A549 (cell line): ENCODE measurements around the gene PNKP. TPM values are rescaled to one million over a fixed set of nuclear protein-coding genes. Genes with fewer than 3 reads are reported as not detected.

ENCODE experiments used
- ATAC-seq, 2 experiments: fragments of 200-7000 bp in 1 of 2; fragments of >200 bp in 1 of 2; cut with Nextera tagmentation in 1 of 2; cut with Tn5 transposase in 1 of 2; 3 replicates each; pipeline versions ENCODE4 v1.8.0 to v1.9.1; 2018 to 2020; ENCODE audit warnings: mild to moderate bottlenecking in 1 of 2, moderate library complexity in 1 of 2
- CTCF ChIA-PET: fragments of 300-600 bp; sonication (Branson Sonifier 250); formaldehyde crosslinking; extraction: SDS; loops from one replicate; lab custom pipeline; 2021; ENCODE audit warnings: antibody characterized with exemption, inconsistent platforms; lab: Yijun Ruan, JAX
- POLR2A ChIA-PET: fragments of 350-600 bp; formaldehyde crosslinking; extraction: SDS; loops from one replicate; lab custom pipeline; 2021; ENCODE audit warnings: antibody characterized with exemption, inconsistent platforms; lab: Yijun Ruan, JAX
- DNase-seq, 2 experiments: peaks; one replicate each; pipeline versions ENCODE4 v3.0.0 to v3.0.0-alpha.2; 2011 to 2016; ENCODE audit warnings: low read depth in 1 of 2, low spot score in 1 of 2
- FAIRE-seq: peaks from 2 replicates; lab custom pipeline; 2011; peaks lifted over from hg19 to GRCh38; lab: Jason Lieb, UNC
- H3K27ac ChIP-seq, 2 experiments: fragments of >200 bp; sonication (Bioruptor Twin); formaldehyde crosslinking; 3 replicates each; pipeline ENCODE4 v1.5.1; 2016 to 2017
- H3K4me1 ChIP-seq: fragments of >200 bp; sonication (Bioruptor Twin); formaldehyde crosslinking; 3 replicates; pipeline ENCODE4 v1.6.1; 2016
- H3K4me2 ChIP-seq: fragments of >200 bp; sonication (Bioruptor Twin); formaldehyde crosslinking; 3 replicates; pipeline ENCODE4 v1.6.1; 2016
- H3K4me3 ChIP-seq: fragments of >200 bp; sonication (Bioruptor Twin); formaldehyde crosslinking; 3 replicates; pipeline ENCODE4 v1.5.1; 2016
- H3K9me3 ChIP-seq: fragments of >200 bp; sonication (Bioruptor Twin); formaldehyde crosslinking; 3 replicates; pipeline ENCODE4 v1.6.1; 2016
- CBX8 ChIP-seq: fragments of 200-600 bp; sonication (generic); IDR thresholded peaks from 2 replicates; pipeline ENCODE4 v1.6.1; 2016
- CHD4 ChIP-seq: fragments of 200-600 bp; sonication (generic); IDR thresholded peaks from 2 replicates; pipeline ENCODE4 v1.6.1; 2016; ENCODE audit warnings: antibody characterized with exemption, mild to moderate bottlenecking, borderline replicate concordance
- FOSB ChIP-seq: fragments of 250-450 bp; sonication (Bioruptor Pico); IDR thresholded peaks from 2 replicates; pipeline ENCODE4 v1.5.0; 2020; ENCODE audit warnings: mild to moderate bottlenecking, moderate library complexity
- HDAC2 ChIP-seq: fragments of 200-600 bp; sonication (generic); IDR thresholded peaks from 2 replicates; pipeline ENCODE4 v1.6.1; 2016
- HOXB13 ChIP-seq: fragments of 250-450 bp; sonication (Bioruptor Pico); IDR thresholded peaks from 2 replicates; pipeline ENCODE4 v1.5.0; 2020; ENCODE audit warnings: low read depth, mild to moderate bottlenecking, moderate library complexity
- HOXB5 ChIP-seq: fragments of 250-450 bp; sonication (Bioruptor Pico); IDR thresholded peaks from 2 replicates; pipeline ENCODE4 v1.5.0; 2020; ENCODE audit warnings: mild to moderate bottlenecking, moderate library complexity
- MYC ChIP-seq: IDR thresholded peaks from 2 replicates; pipeline ENCODE4 v1.6.1; 2012; ENCODE audit warnings: mild to moderate bottlenecking, inconsistent platforms, low read length, improper control_type of control experiment, borderline replicate concordance
- NFE2L2 ChIP-seq: fragments of 150-350 bp; conservative IDR thresholded peaks from 2 replicates; pipeline ENCODE4 v1.6.1; 2014; ENCODE audit warnings: low read length
- NPAS2 ChIP-seq: fragments of 250-450 bp; sonication (Bioruptor Pico); IDR thresholded peaks from 2 replicates; pipeline ENCODE4 v1.8.0; 2022; ENCODE audit warnings: mild to moderate bottlenecking, moderate library complexity, borderline replicate concordance
- RFX5 ChIP-seq: fragments of 450-650 bp; IDR thresholded peaks from 2 replicates; pipeline ENCODE4 v1.7.1; 2014; ENCODE audit warnings: antibody characterized with exemption, mild to moderate bottlenecking, moderate library complexity
- SMC3 ChIP-seq: fragments of >200 bp; sonication (Bioruptor Twin); formaldehyde crosslinking; IDR thresholded peaks from 3 replicates; pipeline ENCODE4 v1.6.1; 2018; ENCODE audit warnings: inconsistent platforms
- SREBF2 ChIP-seq: fragments of 450-650 bp; IDR thresholded peaks from 2 replicates; pipeline ENCODE4 v1.6.1; 2014; ENCODE audit warnings: mild to moderate bottlenecking, moderate library complexity
- TFCP2L1 ChIP-seq: fragments of 250-450 bp; sonication (Bioruptor Pico); IDR thresholded peaks from 2 replicates; pipeline ENCODE4 v1.5.0; 2021; ENCODE audit warnings: mild to moderate bottlenecking
- WGBS: methylation state at CpG from one replicate; pipeline ENCODE4 v1.1.6; 2017; ENCODE audit errors: missing lambda C conversion rate; 5-methylcytosine and 5-hydroxymethylcytosine counted together
- polyA plus RNA-seq, 4 experiments: library from polyadenylated mRNA; depleted of rRNA in 3 of 4; stranded (reverse); fragments of >200 nt; fragmentation: RNase III in 1 of 4; extraction: RNeasy Plus Mini Kit Qiagen cat#74134 plus additional on column Dnase treatment in 1 of 4; gene quantifications; 2 replicates in 3 of 4; 3 replicates in 1 of 4; pipeline ENCODE4 v1.2.3, GENCODE V29; 2011 to 2017
- TF ChIP-seq, protein P1 (sequence below): fragments of >200 bp; sonication (Bioruptor Twin); formaldehyde crosslinking; IDR thresholded peaks from 3 replicates; pipeline ENCODE4 v1.6.1; 2016
- TF ChIP-seq, protein P2 (sequence below): IDR thresholded peaks from 2 replicates; pipeline ENCODE4 v1.6.1; 2012
- TF ChIP-seq, protein P3 (sequence below): fragments of 200-600 bp; sonication (generic); IDR thresholded peaks from 2 replicates; pipeline ENCODE4 v1.6.1; 2016; ENCODE audit warnings: antibody characterized with exemption, mild to moderate bottlenecking, moderate library complexity
- TF ChIP-seq, protein P4 (sequence below): fragments of >200 bp; sonication (Bioruptor Twin); formaldehyde crosslinking; IDR thresholded peaks from 3 replicates; pipeline ENCODE4 v1.5.1; 2016
- TF ChIP-seq, protein P5 (sequence below): fragments of 250-450 bp; sonication (Bioruptor Pico); IDR thresholded peaks from 2 replicates; pipeline ENCODE4 v1.5.0; 2020; ENCODE audit warnings: low read depth, mild to moderate bottlenecking, moderate library complexity

Gene PNKP
- polyA plus RNA-seq, 2 of the 4 experiments (the other 2 are of a cell fraction): 23.3 to 71.2 TPM

DNA sequence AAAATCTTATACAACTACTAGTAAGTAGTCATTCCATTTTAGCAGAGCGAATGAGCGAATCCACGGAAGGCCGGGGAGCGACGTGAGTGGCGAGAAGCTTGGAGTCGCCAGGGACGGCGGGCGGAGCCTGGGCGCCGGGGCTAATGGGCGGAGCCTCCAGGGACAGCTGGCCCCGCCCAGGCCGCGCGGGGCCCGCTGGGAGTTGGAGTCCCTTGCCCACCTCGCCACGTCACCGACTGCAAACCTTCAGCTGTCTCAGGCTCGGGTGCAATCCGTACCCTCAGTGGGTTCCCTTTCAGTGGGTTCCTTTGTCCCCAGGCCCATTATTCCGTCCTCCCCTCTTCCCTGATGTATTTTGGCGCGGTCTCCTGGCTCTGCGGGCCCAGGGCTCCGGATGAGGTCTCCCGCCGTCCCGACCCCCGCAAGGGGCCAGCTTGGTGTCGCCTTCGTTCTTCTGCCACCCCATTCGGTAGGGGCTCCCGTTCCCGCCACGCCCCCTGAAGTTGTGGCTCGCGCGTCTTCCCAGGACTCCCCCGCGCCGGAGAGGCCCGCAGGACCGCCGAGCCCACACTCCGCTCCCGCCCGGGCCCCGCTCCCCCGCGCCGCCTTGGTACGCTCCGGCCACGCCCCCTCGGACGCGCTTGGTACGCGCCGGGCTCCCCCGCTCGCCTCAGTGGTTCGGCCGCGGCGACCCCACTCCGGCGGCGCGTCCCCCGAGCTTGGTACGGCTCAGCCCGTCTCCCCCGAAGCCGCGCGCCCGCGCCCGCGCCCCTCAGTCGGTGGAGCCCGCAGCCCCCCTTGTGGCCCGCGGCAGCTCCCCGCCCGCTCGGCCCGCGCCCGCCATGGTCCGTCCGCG, 16.7 kb downstream of the PNKP start, which contains the start of gene PTOV1 (continued):
- no peak for TF ChIP-seq SMC3
- TF ChIP-seq, all 56 proteins: peak for 13

DNA sequence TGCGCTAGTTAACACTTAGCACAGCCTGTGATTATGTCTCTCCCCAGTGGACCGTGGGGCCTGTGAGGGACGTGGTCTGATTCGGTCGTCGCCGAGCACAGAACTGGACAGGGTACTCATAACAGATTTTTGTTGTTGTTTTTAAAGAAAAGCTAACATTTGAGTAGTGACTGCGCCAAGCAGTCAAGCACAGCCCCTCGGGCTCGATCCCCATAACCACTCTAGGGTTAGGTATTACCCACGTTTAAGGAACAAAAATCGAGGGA, 17.2 kb downstream of the PNKP start:
- H3K9me3 ChIP-seq: no peaks in the 10 kb centered on the region
- TF ChIP-seq, protein P1, sequence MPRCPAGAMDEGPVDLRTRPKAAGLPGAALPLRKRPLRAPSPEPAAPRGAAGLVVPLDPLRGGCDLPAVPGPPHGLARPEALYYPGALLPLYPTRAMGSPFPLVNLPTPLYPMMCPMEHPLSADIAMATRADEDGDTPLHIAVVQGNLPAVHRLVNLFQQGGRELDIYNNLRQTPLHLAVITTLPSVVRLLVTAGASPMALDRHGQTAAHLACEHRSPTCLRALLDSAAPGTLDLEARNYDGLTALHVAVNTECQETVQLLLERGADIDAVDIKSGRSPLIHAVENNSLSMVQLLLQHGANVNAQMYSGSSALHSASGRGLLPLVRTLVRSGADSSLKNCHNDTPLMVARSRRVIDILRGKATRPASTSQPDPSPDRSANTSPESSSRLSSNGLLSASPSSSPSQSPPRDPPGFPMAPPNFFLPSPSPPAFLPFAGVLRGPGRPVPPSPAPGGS: no peak
- TF ChIP-seq HOXB5 (CRISPR knock-in tag): no peak
- TF ChIP-seq NPAS2 (CRISPR knock-in tag): no peak
- no peak for TF ChIP-seq TFCP2L1
- TF ChIP-seq MYC: 0 out of 2 replicates have a peak, but pooled peaks have one; percentile 34
- TF ChIP-seq SREBF2: no peak
- TF ChIP-seq FOSB: no peak
- no peak for TF ChIP-seq CBX8
- DNase-seq (no peak), ATAC-seq (no peak; a peak in 2 of 6 replicates), FAIRE-seq (no peak)
- WGBS: 32% methylated on average over 12 of the region's 12 CpGs
- ChIA-PET CTCF (interaction anchor here (0.7 to 1.8 kb wide), 10 partner anchors 8 to 178 kb away, joined by 3 to 7 read pairs (median 4); no protein-coding TSS in a partner anchor), POLR2A (interaction anchor here (0.8 to 1.6 kb wide), 12 partner anchors 11 to 208 kb away, joined by 3 to 18 read pairs (median 4); partner anchors contain the start of genes AKT1S1, PNKP, SCAF1 and TBC1D17)
- H3K27ac ChIP-seq: peak overlapping the region; percentile 94 to 97
- peak overlapping the region; percentile 92 for H3K4me2 ChIP-seq
- H3K4me3 ChIP-seq: peak overlapping the region; percentile 89
- peaks cover 17% of the 10 kb centered on the region for H3K4me1 ChIP-seq

DNA sequence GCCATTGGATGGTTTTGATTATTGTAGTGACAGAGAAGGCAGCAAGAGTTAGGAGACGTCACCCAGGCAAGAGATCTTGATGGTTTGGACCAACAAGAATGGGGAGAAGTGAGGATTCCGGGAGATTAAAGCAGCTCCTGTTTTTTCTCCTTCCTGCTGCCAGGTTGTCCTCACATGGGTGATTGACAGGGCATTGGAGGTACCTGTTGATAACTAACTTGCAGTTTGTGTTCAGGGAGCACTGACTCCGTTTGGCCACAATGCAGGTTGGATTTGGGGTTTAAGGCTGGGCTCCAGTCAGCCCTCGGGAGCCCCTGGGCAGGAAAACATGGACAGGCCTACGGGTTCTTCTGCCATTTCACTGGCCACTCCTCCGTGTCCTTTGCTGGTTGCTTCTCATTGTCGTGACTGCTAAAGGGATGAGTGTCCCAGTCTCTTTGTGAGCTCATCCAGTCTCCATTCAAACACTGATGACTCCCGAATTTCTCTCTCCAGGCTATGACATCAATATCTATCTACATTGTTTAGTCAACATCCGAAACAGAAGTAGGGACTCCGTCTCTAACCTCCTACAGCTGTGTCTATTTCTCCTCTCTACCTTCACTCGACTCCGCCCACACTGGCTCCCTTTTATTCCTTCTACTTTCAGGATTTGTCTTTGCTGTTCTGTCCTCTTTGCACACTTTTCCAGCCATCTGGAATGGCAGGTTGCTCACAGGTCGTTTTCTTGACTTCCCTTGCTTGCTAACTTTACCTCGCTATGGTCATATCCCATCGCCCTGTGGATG, 17.7 kb downstream of the PNKP start:
- TF ChIP-seq SREBF2 (no peak), HOXB13 (CRISPR knock-in tag) (no peak), NFE2L2 (no peak), CHD4 (no peak), NPAS2 (CRISPR knock-in tag) (no peak), CBX8 (no peak), RFX5 (no peak), TFCP2L1 (no peak), HDAC2 (no peak)
- TF ChIP-seq, protein P2, sequence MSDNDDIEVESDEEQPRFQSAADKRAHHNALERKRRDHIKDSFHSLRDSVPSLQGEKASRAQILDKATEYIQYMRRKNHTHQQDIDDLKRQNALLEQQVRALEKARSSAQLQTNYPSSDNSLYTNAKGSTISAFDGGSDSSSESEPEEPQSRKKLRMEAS: no peak; the same call in 1 of the 2 replicates
- TF ChIP-seq, protein P3, sequence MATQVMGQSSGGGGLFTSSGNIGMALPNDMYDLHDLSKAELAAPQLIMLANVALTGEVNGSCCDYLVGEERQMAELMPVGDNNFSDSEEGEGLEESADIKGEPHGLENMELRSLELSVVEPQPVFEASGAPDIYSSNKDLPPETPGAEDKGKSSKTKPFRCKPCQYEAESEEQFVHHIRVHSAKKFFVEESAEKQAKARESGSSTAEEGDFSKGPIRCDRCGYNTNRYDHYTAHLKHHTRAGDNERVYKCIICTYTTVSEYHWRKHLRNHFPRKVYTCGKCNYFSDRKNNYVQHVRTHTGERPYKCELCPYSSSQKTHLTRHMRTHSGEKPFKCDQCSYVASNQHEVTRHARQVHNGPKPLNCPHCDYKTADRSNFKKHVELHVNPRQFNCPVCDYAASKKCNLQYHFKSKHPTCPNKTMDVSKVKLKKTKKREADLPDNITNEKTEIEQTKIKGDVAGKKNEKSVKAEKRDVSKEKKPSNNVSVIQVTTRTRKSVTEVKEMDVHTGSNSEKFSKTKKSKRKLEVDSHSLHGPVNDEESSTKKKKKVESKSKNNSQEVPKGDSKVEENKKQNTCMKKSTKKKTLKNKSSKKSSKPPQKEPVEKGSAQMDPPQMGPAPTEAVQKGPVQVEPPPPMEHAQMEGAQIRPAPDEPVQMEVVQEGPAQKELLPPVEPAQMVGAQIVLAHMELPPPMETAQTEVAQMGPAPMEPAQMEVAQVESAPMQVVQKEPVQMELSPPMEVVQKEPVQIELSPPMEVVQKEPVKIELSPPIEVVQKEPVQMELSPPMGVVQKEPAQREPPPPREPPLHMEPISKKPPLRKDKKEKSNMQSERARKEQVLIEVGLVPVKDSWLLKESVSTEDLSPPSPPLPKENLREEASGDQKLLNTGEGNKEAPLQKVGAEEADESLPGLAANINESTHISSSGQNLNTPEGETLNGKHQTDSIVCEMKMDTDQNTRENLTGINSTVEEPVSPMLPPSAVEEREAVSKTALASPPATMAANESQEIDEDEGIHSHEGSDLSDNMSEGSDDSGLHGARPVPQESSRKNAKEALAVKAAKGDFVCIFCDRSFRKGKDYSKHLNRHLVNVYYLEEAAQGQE: no peak
- TF ChIP-seq, protein P4, sequence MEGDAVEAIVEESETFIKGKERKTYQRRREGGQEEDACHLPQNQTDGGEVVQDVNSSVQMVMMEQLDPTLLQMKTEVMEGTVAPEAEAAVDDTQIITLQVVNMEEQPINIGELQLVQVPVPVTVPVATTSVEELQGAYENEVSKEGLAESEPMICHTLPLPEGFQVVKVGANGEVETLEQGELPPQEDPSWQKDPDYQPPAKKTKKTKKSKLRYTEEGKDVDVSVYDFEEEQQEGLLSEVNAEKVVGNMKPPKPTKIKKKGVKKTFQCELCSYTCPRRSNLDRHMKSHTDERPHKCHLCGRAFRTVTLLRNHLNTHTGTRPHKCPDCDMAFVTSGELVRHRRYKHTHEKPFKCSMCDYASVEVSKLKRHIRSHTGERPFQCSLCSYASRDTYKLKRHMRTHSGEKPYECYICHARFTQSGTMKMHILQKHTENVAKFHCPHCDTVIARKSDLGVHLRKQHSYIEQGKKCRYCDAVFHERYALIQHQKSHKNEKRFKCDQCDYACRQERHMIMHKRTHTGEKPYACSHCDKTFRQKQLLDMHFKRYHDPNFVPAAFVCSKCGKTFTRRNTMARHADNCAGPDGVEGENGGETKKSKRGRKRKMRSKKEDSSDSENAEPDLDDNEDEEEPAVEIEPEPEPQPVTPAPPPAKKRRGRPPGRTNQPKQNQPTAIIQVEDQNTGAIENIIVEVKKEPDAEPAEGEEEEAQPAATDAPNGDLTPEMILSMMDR: no peak
- TF ChIP-seq, protein P5, sequence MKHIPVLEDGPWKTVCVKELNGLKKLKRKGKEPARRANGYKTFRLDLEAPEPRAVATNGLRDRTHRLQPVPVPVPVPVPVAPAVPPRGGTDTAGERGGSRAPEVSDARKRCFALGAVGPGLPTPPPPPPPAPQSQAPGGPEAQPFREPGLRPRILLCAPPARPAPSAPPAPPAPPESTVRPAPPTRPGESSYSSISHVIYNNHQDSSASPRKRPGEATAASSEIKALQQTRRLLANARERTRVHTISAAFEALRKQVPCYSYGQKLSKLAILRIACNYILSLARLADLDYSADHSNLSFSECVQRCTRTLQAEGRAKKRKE: no peak
- Histone ChIP-seq H3K27ac (peak overlapping the region; percentile 94 to 97), H3K4me1 (peaks cover 17% of the 10 kb centered on the region), H3K9me3 (no peaks in the 10 kb centered on the region), H3K4me3 (peak overlapping the region; percentile 89), H3K4me2 (peak overlapping the region; percentile 92)
- no peak for FAIRE-seq
- ChIA-PET CTCF (interaction anchor here (0.7 to 1.8 kb wide), 9 partner anchors 13 to 177 kb away, joined by 3 to 7 read pairs (median 4); no protein-coding TSS in a partner anchor), POLR2A (interaction anchor here (0.9 to 1.6 kb wide), 8 partner anchors 12 to 174 kb away, joined by 3 to 18 read pairs (median 8); partner anchors contain the start of genes AKT1S1, PNKP and TBC1D17)
- WGBS: 80% methylated on average over 15 of the region's 15 CpGs
- DNase-seq: no peak
- ATAC-seq: no peak
